RWPE1 (cell line): ENCODE data around the gene NXF1.
"Not testable (repeated sequence)": the region's sequence is repeated elsewhere in the genome, so short reads cannot be mapped to it uniquely, and the experiment has no call there.

ENCODE experiments used
- CTCF ChIA-PET: fragments of 350-600 bp; sonication (Branson Sonifier 250); formaldehyde crosslinking; extraction: SDS; loops from one replicate; lab custom pipeline; 2021; lab: Yijun Ruan, JAX
- POLR2A ChIA-PET: fragments of 400-600 bp; formaldehyde crosslinking; extraction: SDS; loops from one replicate; lab custom pipeline; 2020; ENCODE audit warnings: antibody characterized with exemption; ENCODE audit not compliant: low non-redundant PET; lab: Yijun Ruan, JAX
- DNase-seq: peaks from one replicate; pipeline ENCODE4 v3.0.0; 2012; ENCODE audit warnings: low spot score
- H3K27ac ChIP-seq: fragments of 450-650 bp; 2 replicates; pipeline ENCODE4 v1.5.1; 2017
- CTCF ChIP-seq: fragments of 450-650 bp; conservative IDR thresholded peaks from 2 replicates; pipeline ENCODE4 v1.5.1; 2017; ENCODE audit warnings: low read depth, mild to moderate bottlenecking

NXF1 gene

GRCh38 chr11:62777389-62777788, 27.9 kb downstream of the NXF1 start:
- TF ChIP-seq CTCF, result no peak
- CTCF ChIA-PET, result interaction anchor here (5.2 kb wide), 1 partner anchor 9 kb away, joined by 41 read pairs; no protein-coding TSS in a partner anchor
- POLR2A ChIA-PET, result no interaction called here
- no peak for DNase-seq
- peak overlapping the region; percentile 47 for H3K27ac ChIP-seq

- ChIA-PET POLR2A (no interaction called here), CTCF (interaction anchor here (5.2 kb wide), 1 partner anchor 10 kb away, joined by 41 read pairs; no protein-coding TSS in a partner anchor)
- DNase-seq, result no peak
- no peak for TF ChIP-seq CTCF
- H3K27ac ChIP-seq, result no peak overlapping the region
These were observed 29.6 kb downstream of the NXF1 start for GRCh38 chr11:62775646-62776045.

GRCh38 chr11:62774407-62774806, 30.8 kb downstream of the NXF1 start:
- peak overlapping the region; percentile 37 for H3K27ac ChIP-seq
- CTCF ChIA-PET, result interaction anchor here (5.2 kb wide), 1 partner anchor 12 kb away, joined by 41 read pairs; no protein-coding TSS in a partner anchor
- POLR2A ChIA-PET, result no interaction called here
- no peak for DNase-seq
- no peak for TF ChIP-seq CTCF

GRCh38 chr11:62771144-62772021, 33.9 kb downstream of the NXF1 start, which contains the start of gene TAF6L:
TSS of gene TAF6L (plus strand) at chr11:62771396. CDS start at chr11:62775784, 4,388 bp downstream.
- peak within 1 kb of the TSS; percentile 97 for H3K27ac ChIP-seq
- CTCF ChIA-PET, result interaction anchor here (0.6 to 2.4 kb wide), 5 partner anchors 10 to 932 kb away, joined by 3 to 13 read pairs (median 4); partner anchors contain the start of genes POLR2G and ZBTB3
- DNase-seq, result peak; percentile 98
- POLR2A ChIA-PET, result interaction anchor here (0.7 to 1.3 kb wide), 4 partner anchors 9 to 70 kb away, joined by 4 to 6 read pairs (median 5); partner anchors contain the start of genes POLR2G and ZBTB3
- TF ChIP-seq CTCF, result no peak

GRCh38 chr11:62770778-62771143, 34.5 kb downstream of the NXF1 start:
- no peak for DNase-seq
- CTCF ChIA-PET, result interaction anchor here (0.6 to 2.4 kb wide), 5 partner anchors 10 to 933 kb away, joined by 3 to 13 read pairs (median 4); partner anchors contain the start of genes POLR2G and ZBTB3
- no peak for TF ChIP-seq CTCF

GRCh38 chr11:62760867-62761227, 44.4 kb downstream of the NXF1 start:
- POLR2A ChIA-PET, result interaction anchor here (0.7 to 1.0 kb wide), 2 partner anchors 33 to 80 kb away, joined by 3 to 8 read pairs; partner anchors contain the start of gene TTC9C
- CTCF ChIA-PET, result interaction anchor here (1.3 kb wide), 1 partner anchor 10 kb away, joined by 3 read pairs; the partner anchor contains the start of gene TAF6L

More at GRCh38 chr11:62770778-62771143, 34.5 kb downstream of the NXF1 start:
- POLR2A ChIA-PET, result interaction anchor here (0.7 to 1.3 kb wide), 4 partner anchors 9 to 71 kb away, joined by 4 to 6 read pairs (median 5); partner anchors contain the start of genes POLR2G and ZBTB3
- H3K27ac ChIP-seq, result peak overlapping the region; percentile 97

More at GRCh38 chr11:62760867-62761227, 44.4 kb downstream of the NXF1 start:
- H3K27ac ChIP-seq, result peak overlapping the region; percentile 84
- DNase-seq, result not testable (repeated sequence)
